22Rv1 (cell line): ENCODE measurements around the gene ULK4.

ENCODE experiments used
- ZFX ChIP-seq: fragments of 450-650 bp; IDR thresholded peaks from 2 replicates; pipeline ENCODE4 v1.6.1; 2017; ENCODE audit warnings: antibody characterized with exemption, borderline replicate concordance
- TF ChIP-seq, protein P1 (sequence below): fragments of 450-650 bp; IDR thresholded peaks from 2 replicates; pipeline ENCODE4 v1.5.1; 2017; ENCODE audit warnings: mild to moderate bottlenecking

DNA sequence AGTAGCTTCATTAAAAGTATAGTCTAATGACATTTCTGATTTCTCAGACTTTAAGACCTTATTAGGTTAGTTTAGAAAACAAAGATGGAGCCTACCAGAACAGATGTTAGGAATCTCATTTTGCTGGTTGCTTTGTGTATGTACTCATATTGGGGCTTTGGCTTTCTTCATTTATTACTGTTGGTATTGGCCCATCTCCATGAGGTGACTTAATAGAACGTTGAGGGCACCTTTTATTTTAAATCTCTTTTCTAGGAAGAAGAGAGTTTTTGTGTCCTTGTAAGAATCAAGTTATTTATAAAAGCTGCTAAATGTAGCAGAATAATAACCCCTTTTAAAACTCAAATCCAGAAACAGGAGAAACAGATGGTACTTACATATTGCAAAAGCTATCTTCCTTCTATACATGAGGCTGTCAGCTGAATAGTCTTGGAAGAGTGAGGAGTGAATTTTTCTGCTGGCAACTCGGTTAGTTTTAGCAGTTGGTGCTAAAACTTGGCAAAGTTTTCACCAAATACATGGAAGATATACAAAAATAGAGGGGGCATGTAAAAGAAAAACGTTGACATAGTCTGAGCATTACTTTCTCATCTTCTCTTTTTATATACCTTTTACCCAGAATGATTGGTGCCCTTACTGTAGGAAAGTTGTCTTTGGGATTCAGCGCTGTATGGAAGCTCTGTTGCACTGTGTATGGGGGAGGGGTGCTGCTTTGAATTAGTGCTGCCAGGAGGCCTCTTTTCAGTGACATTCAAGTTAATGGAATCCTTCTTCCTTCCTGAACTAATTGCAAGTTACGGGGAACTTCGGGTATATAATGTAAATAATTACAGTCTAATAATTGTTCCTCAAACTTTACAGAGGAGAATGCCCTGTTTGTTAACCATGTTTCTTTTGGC lies 726.8 kb downstream of the ULK4 start:
- TF ChIP-seq, protein P1, sequence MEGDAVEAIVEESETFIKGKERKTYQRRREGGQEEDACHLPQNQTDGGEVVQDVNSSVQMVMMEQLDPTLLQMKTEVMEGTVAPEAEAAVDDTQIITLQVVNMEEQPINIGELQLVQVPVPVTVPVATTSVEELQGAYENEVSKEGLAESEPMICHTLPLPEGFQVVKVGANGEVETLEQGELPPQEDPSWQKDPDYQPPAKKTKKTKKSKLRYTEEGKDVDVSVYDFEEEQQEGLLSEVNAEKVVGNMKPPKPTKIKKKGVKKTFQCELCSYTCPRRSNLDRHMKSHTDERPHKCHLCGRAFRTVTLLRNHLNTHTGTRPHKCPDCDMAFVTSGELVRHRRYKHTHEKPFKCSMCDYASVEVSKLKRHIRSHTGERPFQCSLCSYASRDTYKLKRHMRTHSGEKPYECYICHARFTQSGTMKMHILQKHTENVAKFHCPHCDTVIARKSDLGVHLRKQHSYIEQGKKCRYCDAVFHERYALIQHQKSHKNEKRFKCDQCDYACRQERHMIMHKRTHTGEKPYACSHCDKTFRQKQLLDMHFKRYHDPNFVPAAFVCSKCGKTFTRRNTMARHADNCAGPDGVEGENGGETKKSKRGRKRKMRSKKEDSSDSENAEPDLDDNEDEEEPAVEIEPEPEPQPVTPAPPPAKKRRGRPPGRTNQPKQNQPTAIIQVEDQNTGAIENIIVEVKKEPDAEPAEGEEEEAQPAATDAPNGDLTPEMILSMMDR, result no peak
- TF ChIP-seq ZFX, result no peak
